NB4 (cell line): ENCODE results near the gene TBX10.
A peak's percentile ranks its signal among the peaks of the same experiment; 100 is the strongest.

ENCODE experiments used
- CTCF ChIP-seq: IDR thresholded peaks from one replicate; pipeline ENCODE4 v1.5.1; 2012; ENCODE audit warnings: low read depth, low read length
- MAX ChIP-seq: IDR thresholded peaks from 2 replicates; pipeline ENCODE4 v1.6.1; 2011; ENCODE audit warnings: low read depth, low read length

- TF ChIP-seq CTCF (peak; percentile 76), MAX (no peak)
These were observed 24.5 kb downstream of the TBX10 start for GRCh38 chr11:67614730-67615714.
